A549 (cell line): ENCODE results near the gene MED22. TPM values are rescaled to one million over a fixed set of nuclear protein-coding genes. Genes with fewer than 3 reads are reported as not detected.

Experiments
- ATAC-seq, 2 experiments: fragments of 200-7000 bp in 1 of 2; fragments of >200 bp in 1 of 2; cut with Nextera tagmentation in 1 of 2; cut with Tn5 transposase in 1 of 2; 3 replicates each; pipeline versions ENCODE4 v1.8.0 to v1.9.1; 2018 to 2020; ENCODE audit warnings: mild to moderate bottlenecking in 1 of 2, moderate library complexity in 1 of 2
- CTCF ChIA-PET: fragments of 300-600 bp; sonication (Branson Sonifier 250); formaldehyde crosslinking; extraction: SDS; loops from one replicate; lab custom pipeline; 2021; ENCODE audit warnings: antibody characterized with exemption, inconsistent platforms; lab: Yijun Ruan, JAX
- POLR2A ChIA-PET: fragments of 350-600 bp; formaldehyde crosslinking; extraction: SDS; loops from one replicate; lab custom pipeline; 2021; ENCODE audit warnings: antibody characterized with exemption, inconsistent platforms; lab: Yijun Ruan, JAX
- DNase-seq, 2 experiments: peaks; one replicate each; pipeline versions ENCODE4 v3.0.0 to v3.0.0-alpha.2; 2011 to 2016; ENCODE audit warnings: low read depth in 1 of 2, low spot score in 1 of 2
- FAIRE-seq: peaks from 2 replicates; lab custom pipeline; 2011; peaks lifted over from hg19 to GRCh38; lab: Jason Lieb, UNC
- H3K27ac ChIP-seq, 2 experiments: fragments of >200 bp; sonication (Bioruptor Twin); formaldehyde crosslinking; 3 replicates each; pipeline ENCODE4 v1.5.1; 2016 to 2017
- H3K4me1 ChIP-seq: fragments of >200 bp; sonication (Bioruptor Twin); formaldehyde crosslinking; 3 replicates; pipeline ENCODE4 v1.6.1; 2016
- H3K4me2 ChIP-seq: fragments of >200 bp; sonication (Bioruptor Twin); formaldehyde crosslinking; 3 replicates; pipeline ENCODE4 v1.6.1; 2016
- H3K4me3 ChIP-seq: fragments of >200 bp; sonication (Bioruptor Twin); formaldehyde crosslinking; 3 replicates; pipeline ENCODE4 v1.5.1; 2016
- H3K9me3 ChIP-seq: fragments of >200 bp; sonication (Bioruptor Twin); formaldehyde crosslinking; 3 replicates; pipeline ENCODE4 v1.6.1; 2016
- BHLHE40 ChIP-seq: IDR thresholded peaks from 2 replicates; pipeline ENCODE4 v1.6.1; 2012; ENCODE audit warnings: low read depth, low read length, inconsistent platforms
- CEBPB ChIP-seq, 2 experiments: fragments of >200 bp in 1 of 2; sonication (Bioruptor Twin) in 1 of 2; formaldehyde crosslinking in 1 of 2; IDR thresholded peaks; 2 replicates each; pipeline ENCODE4 v1.6.1; 2012 to 2016
- FOXS1 ChIP-seq: fragments of 250-450 bp; sonication (Bioruptor Pico); IDR thresholded peaks from 2 replicates; pipeline ENCODE4 v1.5.0; 2020; ENCODE audit warnings: mild to moderate bottlenecking, moderate library complexity
- GATA3 ChIP-seq: IDR thresholded peaks from 2 replicates; pipeline ENCODE4 v1.6.1; 2012; ENCODE audit warnings: borderline replicate concordance
- HEYL ChIP-seq: fragments of 250-450 bp; sonication (Bioruptor Pico); IDR thresholded peaks from 2 replicates; pipeline ENCODE4 v1.8.0; 2021; ENCODE audit warnings: mild to moderate bottlenecking, moderate library complexity
- HOXB13 ChIP-seq: fragments of 250-450 bp; sonication (Bioruptor Pico); IDR thresholded peaks from 2 replicates; pipeline ENCODE4 v1.5.0; 2020; ENCODE audit warnings: low read depth, mild to moderate bottlenecking, moderate library complexity
- MAZ ChIP-seq: fragments of 150-350 bp; IDR thresholded peaks from 2 replicates; pipeline ENCODE4 v1.6.1; 2014; ENCODE audit warnings: antibody characterized with exemption, low read depth, low read length, borderline replicate concordance
- MYC ChIP-seq: IDR thresholded peaks from 2 replicates; pipeline ENCODE4 v1.6.1; 2012; ENCODE audit warnings: mild to moderate bottlenecking, inconsistent platforms, low read length, improper control_type of control experiment, borderline replicate concordance
- NFE2L2 ChIP-seq: fragments of 150-350 bp; conservative IDR thresholded peaks from 2 replicates; pipeline ENCODE4 v1.6.1; 2014; ENCODE audit warnings: low read length
- POLR2A ChIP-seq: IDR thresholded peaks from 2 replicates; pipeline ENCODE4 v1.6.1; 2012; ENCODE audit warnings: mild to moderate bottlenecking, low read length
- RARB ChIP-seq: fragments of 250-450 bp; sonication (Bioruptor Pico); IDR thresholded peaks from 2 replicates; pipeline ENCODE4 v1.8.0; 2021; ENCODE audit warnings: mild to moderate bottlenecking, moderate library complexity
- RCOR1 ChIP-seq: fragments of 150-350 bp; IDR thresholded peaks from 2 replicates; pipeline ENCODE4 v1.6.1; 2014; ENCODE audit warnings: antibody characterized with exemption, low read length, low read depth
- TFCP2L1 ChIP-seq: fragments of 250-450 bp; sonication (Bioruptor Pico); IDR thresholded peaks from 2 replicates; pipeline ENCODE4 v1.5.0; 2021; ENCODE audit warnings: mild to moderate bottlenecking
- WGBS: methylation state at CpG from one replicate; pipeline ENCODE4 v1.1.6; 2017; ENCODE audit errors: missing lambda C conversion rate; 5-methylcytosine and 5-hydroxymethylcytosine counted together
- polyA plus RNA-seq, 4 experiments: library from polyadenylated mRNA; depleted of rRNA in 3 of 4; stranded (reverse); fragments of >200 nt; fragmentation: RNase III in 1 of 4; extraction: RNeasy Plus Mini Kit Qiagen cat#74134 plus additional on column Dnase treatment in 1 of 4; gene quantifications; 2 replicates in 3 of 4; 3 replicates in 1 of 4; pipeline ENCODE4 v1.2.3, GENCODE V29; 2011 to 2017
- TF ChIP-seq, protein P1 (sequence below): fragments of 250-450 bp; sonication (Bioruptor Pico); IDR thresholded peaks from 2 replicates; pipeline ENCODE4 v1.5.0; 2020; ENCODE audit warnings: low read depth, mild to moderate bottlenecking, moderate library complexity
- TF ChIP-seq, protein P2 (sequence below): fragments of 150-350 bp; IDR thresholded peaks from 2 replicates; pipeline ENCODE4 v1.6.1; 2014; ENCODE audit warnings: low read depth, mild to moderate bottlenecking, low read length
- TF ChIP-seq, protein P3 (sequence below): fragments of 250-450 bp; sonication (Bioruptor Pico); IDR thresholded peaks from 2 replicates; pipeline ENCODE4 v1.5.0; 2021; ENCODE audit warnings: mild to moderate bottlenecking, moderate library complexity, borderline replicate concordance
- TF ChIP-seq, protein P4 (sequence below): fragments of >200 bp; sonication (Bioruptor Twin); formaldehyde crosslinking; IDR thresholded peaks from 3 replicates; pipeline ENCODE4 v1.6.1; 2016
- TF ChIP-seq, protein P5 (sequence below): IDR thresholded peaks from 2 replicates; pipeline ENCODE4 v1.6.1; 2012; ENCODE audit warnings: low read depth, borderline replicate concordance
- TF ChIP-seq, protein P6 (sequence below): fragments of >200 bp; sonication (Bioruptor Twin); formaldehyde crosslinking; IDR thresholded peaks from 3 replicates; pipeline ENCODE4 v1.5.1; 2016
- TF ChIP-seq, protein P7 (sequence below): fragments of >200 bp; sonication (Bioruptor Twin); formaldehyde crosslinking; IDR thresholded peaks from 2 replicates; pipeline ENCODE4 v1.6.1; 2016

MED22 gene
- polyA plus RNA-seq, 2 of the 4 experiments (the other 2 are of a cell fraction) = 15.7 to 22.0 TPM

DNA sequence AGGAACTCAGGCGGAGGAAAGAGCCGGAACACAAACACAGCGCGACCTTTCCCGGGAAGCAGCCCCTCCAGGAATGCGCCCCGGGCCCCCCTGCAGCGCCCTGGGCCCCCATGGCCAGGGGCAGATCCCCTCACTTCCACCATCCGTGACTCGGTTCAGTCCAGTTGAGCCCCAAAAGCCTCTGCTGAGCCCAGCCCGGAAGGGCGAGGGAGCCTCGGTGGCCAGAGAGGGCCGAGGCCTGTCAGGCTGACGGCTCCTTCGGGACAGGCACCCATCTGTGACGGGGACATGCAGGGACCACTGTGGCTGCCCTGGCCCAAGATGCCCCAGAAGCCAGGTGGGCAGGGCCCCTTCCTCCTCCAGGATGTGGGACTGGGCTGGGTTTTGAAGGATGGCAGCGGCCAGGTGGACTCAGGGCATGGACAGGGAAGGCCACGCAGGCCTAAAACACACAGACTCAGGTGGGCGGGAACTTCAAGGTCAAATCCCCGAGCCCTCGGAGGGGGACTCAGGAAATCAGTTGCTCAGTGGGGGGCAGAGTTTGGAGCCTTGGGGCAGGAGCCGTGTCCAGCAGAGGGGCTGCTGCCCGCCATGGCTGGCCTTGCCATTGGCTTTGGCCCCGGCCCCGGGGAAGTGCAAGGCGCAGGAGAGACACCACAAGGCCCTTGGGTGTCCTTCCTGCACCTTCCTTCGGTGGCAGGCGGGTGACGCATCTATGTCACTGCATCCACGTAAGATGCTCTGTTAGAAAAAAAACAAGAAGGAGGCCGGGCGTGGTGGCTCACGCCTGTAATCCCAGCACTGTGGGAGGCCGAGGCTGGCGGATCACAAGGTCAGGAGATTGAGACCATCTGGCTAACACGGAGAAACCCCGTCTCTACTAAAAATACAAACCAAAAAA lies 43.2 kb downstream of the MED22 start:
- peaks cover 6% of the 10 kb centered on the region; the same call in 1 of the 3 replicates for H3K9me3 ChIP-seq
- no peak for ATAC-seq
- no peak for TF ChIP-seq NFE2L2
- TF ChIP-seq, protein P1, sequence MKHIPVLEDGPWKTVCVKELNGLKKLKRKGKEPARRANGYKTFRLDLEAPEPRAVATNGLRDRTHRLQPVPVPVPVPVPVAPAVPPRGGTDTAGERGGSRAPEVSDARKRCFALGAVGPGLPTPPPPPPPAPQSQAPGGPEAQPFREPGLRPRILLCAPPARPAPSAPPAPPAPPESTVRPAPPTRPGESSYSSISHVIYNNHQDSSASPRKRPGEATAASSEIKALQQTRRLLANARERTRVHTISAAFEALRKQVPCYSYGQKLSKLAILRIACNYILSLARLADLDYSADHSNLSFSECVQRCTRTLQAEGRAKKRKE (CRISPR knock-in tag) = no peak
- TF ChIP-seq, protein P2, sequence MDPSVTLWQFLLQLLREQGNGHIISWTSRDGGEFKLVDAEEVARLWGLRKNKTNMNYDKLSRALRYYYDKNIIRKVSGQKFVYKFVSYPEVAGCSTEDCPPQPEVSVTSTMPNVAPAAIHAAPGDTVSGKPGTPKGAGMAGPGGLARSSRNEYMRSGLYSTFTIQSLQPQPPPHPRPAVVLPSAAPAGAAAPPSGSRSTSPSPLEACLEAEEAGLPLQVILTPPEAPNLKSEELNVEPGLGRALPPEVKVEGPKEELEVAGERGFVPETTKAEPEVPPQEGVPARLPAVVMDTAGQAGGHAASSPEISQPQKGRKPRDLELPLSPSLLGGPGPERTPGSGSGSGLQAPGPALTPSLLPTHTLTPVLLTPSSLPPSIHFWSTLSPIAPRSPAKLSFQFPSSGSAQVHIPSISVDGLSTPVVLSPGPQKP = no peak
- no peak for TF ChIP-seq CEBPB (IDR thresholded peaks at IDR 0.05)
- TF ChIP-seq RCOR1 = no peak
- TF ChIP-seq TFCP2L1 (CRISPR knock-in tag) = no peak
- TF ChIP-seq HEYL (CRISPR knock-in tag) = no peak
- no peak for TF ChIP-seq POLR2A
- no peak for TF ChIP-seq RARB (CRISPR knock-in tag)
- no peak for TF ChIP-seq HOXB13 (CRISPR knock-in tag)
- H3K4me1 ChIP-seq = no peaks in the 10 kb centered on the region
- POLR2A ChIA-PET = no interaction called here
- no peak for FAIRE-seq
- H3K4me3 ChIP-seq = no peak overlapping the region
- no peak overlapping the region for H3K27ac ChIP-seq
- WGBS = 83% methylated on average over 32 of the region's 38 CpGs
- no peak for DNase-seq
- no peak overlapping the region for H3K4me2 ChIP-seq
- CTCF ChIA-PET = interaction anchor here (1.4 kb wide), 1 partner anchor 22 kb away, joined by 3 read pairs; no protein-coding TSS in a partner anchor

DNA sequence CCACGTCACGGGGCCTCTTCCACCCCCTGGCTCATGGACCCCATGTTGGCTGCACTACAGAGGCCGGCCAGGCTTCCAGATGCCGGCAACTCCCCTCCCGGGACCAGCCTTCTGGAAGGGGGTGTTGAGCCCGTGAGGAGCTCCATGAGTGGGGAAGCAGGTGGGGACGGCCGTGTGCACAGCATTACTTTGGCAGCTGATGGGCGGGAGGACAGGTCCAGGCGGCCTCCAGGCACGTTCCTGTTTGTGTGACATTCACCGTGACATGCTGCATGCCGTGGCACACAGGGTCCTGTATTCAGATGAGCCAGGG lies 43.8 kb downstream of the MED22 start:
- H3K9me3 ChIP-seq = 0 out of 3 replicates have a peak, but pooled peaks cover under 1% of the 10 kb centered on the region
- CTCF ChIA-PET = interaction anchor here (1.2 to 1.4 kb wide), 3 partner anchors 22 to 118 kb away, joined by 3 to 5 read pairs (median 3); no protein-coding TSS in a partner anchor
- no peak overlapping the region for H3K4me3 ChIP-seq
- ATAC-seq = no peak
- WGBS = 65% methylated on average over 9 of the region's 13 CpGs
- H3K27ac ChIP-seq = no peak overlapping the region
- H3K4me2 ChIP-seq = no peak overlapping the region
- FAIRE-seq = no peak
- no peaks in the 10 kb centered on the region for H3K4me1 ChIP-seq
- TF ChIP-seq, protein P3, sequence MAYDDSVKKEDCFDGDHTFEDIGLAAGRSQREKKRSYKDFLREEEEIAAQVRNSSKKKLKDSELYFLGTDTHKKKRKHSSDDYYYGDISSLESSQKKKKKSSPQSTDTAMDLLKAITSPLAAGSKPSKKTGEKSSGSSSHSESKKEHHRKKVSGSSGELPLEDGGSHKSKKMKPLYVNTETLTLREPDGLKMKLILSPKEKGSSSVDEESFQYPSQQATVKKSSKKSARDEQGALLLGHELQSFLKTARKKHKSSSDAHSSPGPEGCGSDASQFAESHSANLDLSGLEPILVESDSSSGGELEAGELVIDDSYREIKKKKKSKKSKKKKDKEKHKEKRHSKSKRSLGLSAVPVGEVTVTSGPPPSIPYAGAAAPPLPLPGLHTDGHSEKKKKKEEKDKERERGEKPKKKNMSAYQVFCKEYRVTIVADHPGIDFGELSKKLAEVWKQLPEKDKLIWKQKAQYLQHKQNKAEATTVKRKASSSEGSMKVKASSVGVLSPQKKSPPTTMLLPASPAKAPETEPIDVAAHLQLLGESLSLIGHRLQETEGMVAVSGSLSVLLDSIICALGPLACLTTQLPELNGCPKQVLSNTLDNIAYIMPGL (CRISPR knock-in tag) = no peak
- TF ChIP-seq, protein P4, sequence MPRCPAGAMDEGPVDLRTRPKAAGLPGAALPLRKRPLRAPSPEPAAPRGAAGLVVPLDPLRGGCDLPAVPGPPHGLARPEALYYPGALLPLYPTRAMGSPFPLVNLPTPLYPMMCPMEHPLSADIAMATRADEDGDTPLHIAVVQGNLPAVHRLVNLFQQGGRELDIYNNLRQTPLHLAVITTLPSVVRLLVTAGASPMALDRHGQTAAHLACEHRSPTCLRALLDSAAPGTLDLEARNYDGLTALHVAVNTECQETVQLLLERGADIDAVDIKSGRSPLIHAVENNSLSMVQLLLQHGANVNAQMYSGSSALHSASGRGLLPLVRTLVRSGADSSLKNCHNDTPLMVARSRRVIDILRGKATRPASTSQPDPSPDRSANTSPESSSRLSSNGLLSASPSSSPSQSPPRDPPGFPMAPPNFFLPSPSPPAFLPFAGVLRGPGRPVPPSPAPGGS = no peak
- TF ChIP-seq FOXS1 (CRISPR knock-in tag) (no peak), BHLHE40 (no peak), MAZ (no peak), MYC (no peak), RCOR1 (no peak), GATA3 (no peak)
- TF ChIP-seq, protein P5, sequence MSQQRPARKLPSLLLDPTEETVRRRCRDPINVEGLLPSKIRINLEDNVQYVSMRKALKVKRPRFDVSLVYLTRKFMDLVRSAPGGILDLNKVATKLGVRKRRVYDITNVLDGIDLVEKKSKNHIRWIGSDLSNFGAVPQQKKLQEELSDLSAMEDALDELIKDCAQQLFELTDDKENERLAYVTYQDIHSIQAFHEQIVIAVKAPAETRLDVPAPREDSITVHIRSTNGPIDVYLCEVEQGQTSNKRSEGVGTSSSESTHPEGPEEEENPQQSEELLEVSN = no peak
- TF ChIP-seq, protein P6, sequence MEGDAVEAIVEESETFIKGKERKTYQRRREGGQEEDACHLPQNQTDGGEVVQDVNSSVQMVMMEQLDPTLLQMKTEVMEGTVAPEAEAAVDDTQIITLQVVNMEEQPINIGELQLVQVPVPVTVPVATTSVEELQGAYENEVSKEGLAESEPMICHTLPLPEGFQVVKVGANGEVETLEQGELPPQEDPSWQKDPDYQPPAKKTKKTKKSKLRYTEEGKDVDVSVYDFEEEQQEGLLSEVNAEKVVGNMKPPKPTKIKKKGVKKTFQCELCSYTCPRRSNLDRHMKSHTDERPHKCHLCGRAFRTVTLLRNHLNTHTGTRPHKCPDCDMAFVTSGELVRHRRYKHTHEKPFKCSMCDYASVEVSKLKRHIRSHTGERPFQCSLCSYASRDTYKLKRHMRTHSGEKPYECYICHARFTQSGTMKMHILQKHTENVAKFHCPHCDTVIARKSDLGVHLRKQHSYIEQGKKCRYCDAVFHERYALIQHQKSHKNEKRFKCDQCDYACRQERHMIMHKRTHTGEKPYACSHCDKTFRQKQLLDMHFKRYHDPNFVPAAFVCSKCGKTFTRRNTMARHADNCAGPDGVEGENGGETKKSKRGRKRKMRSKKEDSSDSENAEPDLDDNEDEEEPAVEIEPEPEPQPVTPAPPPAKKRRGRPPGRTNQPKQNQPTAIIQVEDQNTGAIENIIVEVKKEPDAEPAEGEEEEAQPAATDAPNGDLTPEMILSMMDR = no peak
- TF ChIP-seq, protein P7, sequence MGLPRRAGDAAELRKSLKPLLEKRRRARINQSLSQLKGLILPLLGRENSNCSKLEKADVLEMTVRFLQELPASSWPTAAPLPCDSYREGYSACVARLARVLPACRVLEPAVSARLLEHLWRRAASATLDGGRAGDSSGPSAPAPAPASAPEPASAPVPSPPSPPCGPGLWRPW = no peak
- TF ChIP-seq, all 56 proteins: peak for 0
- POLR2A ChIA-PET = no interaction called here
- DNase-seq = no peak
